ENCODE data around the gene PDZRN3.

Gene PDZRN3

DNA sequence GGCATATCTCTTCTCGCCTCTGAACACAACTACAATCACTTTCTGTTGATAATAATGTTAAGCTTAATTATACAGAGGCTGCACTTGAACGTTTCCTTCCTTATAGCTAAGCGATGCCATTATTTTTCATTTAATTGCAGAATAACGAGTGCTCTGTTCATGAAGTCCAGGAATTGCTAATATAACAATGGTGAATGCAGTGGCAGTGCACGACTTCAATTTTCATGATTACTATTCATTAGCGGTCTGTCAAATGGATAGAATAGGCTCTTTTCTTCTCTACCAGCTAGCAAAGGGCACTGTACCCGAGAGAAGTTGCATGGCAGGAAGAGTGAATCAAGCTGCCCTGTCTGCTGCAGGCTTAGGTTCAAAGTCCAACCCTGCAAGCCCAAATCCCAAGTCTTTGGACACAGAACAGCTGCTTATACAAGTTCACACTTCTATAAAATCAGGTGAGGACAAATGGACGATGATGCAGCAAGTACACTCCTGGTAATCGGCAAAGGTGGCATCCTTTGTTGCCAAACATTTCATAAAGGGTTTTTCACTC is 75.6 kb downstream of the PDZRN3 start:
- Histone ChIP-seq H3K36me3 (no peaks in the 10 kb centered on the region), H3K9me3 (no peaks in the 10 kb centered on the region), H3K4me3 (ENCODE audit: low read depth, low read length) (no peak overlapping the region), H3K4me1 (peaks cover 4% of the 10 kb centered on the region), H3K27me3 (no peaks in the 10 kb centered on the region)
- TF ChIP-seq, protein P1, sequence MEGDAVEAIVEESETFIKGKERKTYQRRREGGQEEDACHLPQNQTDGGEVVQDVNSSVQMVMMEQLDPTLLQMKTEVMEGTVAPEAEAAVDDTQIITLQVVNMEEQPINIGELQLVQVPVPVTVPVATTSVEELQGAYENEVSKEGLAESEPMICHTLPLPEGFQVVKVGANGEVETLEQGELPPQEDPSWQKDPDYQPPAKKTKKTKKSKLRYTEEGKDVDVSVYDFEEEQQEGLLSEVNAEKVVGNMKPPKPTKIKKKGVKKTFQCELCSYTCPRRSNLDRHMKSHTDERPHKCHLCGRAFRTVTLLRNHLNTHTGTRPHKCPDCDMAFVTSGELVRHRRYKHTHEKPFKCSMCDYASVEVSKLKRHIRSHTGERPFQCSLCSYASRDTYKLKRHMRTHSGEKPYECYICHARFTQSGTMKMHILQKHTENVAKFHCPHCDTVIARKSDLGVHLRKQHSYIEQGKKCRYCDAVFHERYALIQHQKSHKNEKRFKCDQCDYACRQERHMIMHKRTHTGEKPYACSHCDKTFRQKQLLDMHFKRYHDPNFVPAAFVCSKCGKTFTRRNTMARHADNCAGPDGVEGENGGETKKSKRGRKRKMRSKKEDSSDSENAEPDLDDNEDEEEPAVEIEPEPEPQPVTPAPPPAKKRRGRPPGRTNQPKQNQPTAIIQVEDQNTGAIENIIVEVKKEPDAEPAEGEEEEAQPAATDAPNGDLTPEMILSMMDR (IDR thresholded peaks at IDR 0.05; ENCODE audit: low read depth, low read length): no peak
- no peak for DNase-seq

DNA sequence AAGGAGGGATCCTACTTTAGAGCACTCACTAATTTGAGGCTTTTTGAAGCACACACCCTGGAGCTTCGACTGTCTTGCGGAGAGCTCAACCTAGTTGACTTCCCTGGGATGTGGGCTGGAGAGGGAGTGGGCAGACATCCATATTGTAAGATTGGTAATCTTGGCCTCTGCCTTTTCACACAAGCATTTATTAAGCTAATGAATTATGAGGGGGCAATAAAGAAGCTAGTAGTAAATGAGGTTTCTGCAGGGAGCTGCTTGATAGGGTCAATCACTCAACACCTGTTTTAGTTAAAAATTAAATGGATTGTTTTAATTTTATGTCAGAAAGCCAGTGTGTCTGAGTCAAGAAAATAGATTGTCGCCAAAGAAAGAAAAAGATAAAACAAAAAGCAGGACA is 76.3 kb downstream of the PDZRN3 start:
- H3K4me3 ChIP-seq (ENCODE audit: low read depth, low read length): no peak overlapping the region
- TF ChIP-seq, protein P1 (IDR thresholded peaks at IDR 0.05; ENCODE audit: low read depth, low read length): no peak
- H3K9me3 ChIP-seq: no peaks in the 10 kb centered on the region
- H3K27me3 ChIP-seq: no peaks in the 10 kb centered on the region
- DNase-seq: no peak
- H3K4me1 ChIP-seq: peaks cover 4% of the 10 kb centered on the region
- no peaks in the 10 kb centered on the region for H3K36me3 ChIP-seq

DNA sequence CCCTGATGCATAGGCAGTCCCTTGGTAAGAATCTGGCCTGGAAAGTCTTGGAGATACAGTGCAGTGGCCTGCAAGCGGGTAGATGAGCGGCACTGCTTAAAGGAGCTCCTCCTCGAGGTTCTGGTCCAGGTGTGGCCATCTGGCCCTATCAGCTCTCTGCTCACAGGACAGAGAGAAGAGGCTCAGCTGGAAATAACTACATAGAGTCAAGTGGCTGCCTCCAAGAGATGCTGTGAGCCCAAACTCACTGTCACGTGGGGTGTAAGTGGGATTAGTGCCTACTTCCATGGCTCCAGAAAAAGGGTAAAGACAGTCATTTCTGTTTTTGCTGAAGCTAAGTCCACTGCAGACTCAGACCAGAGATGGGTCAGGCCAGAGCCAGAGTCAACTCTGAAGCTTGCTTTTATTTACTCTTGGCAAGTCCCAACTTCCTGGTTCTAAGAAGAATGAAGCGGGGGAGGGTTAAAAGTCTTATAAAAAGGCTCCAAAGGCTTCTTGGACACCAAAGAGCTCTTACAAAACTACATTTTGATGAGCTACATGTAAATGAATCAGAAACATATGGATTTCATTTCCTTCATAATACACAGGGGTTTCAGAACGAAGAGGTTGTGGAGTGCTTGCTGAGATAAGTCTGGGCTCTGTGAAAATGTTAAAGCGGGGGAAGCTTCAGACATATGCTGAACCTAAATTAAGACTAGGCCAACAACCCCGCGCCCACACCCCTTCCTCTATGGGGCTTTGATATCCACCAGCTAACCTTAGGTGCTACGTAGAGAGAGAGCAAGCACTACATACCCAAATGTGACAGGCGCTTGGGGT is 77.1 kb downstream of the PDZRN3 start:
- no peak for DNase-seq

DNA sequence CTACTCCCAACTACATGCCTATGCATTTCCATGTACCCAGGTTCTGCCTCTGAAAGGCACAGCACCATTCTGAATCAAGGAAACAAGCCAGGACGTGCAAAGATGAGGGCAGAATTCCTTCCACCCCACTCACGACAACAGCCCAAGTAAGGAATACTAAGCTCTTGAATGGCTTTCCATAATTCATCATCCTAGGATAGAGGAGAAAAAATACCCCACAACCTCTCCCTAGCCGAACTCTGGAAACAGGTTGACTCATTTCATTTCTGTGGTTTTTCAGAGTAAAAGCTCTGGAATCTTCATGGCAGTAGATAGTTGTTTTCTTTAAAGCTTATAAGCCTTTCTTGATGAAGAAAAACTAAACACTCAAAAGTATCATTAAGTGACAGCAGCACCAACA is 77.8 kb downstream of the PDZRN3 start:
- Histone ChIP-seq H3K4me3 (ENCODE audit: low read depth, low read length) (no peak overlapping the region), H3K9me3 (no peaks in the 10 kb centered on the region), H3K36me3 (no peaks in the 10 kb centered on the region; the same call in 1 of the 2 replicates), H3K27me3 (no peaks in the 10 kb centered on the region), H3K4me1 (no peaks in the 10 kb centered on the region)
- DNase-seq: no peak
- TF ChIP-seq, protein P1 (IDR thresholded peaks at IDR 0.05; ENCODE audit: low read depth, low read length): no peak

More for the DNA sequence above, 77.1 kb downstream of the PDZRN3 start:
- H3K27me3 ChIP-seq: no peaks in the 10 kb centered on the region
- TF ChIP-seq, protein P1 (IDR thresholded peaks at IDR 0.05; ENCODE audit: low read depth, low read length): no peak
- no peaks in the 10 kb centered on the region for H3K9me3 ChIP-seq
- H3K4me1 ChIP-seq: peaks cover 4% of the 10 kb centered on the region
- no peak overlapping the region for H3K4me3 ChIP-seq (ENCODE audit: low read depth, low read length)
- no peaks in the 10 kb centered on the region; the same call in 1 of the 2 replicates for H3K36me3 ChIP-seq

DNA sequence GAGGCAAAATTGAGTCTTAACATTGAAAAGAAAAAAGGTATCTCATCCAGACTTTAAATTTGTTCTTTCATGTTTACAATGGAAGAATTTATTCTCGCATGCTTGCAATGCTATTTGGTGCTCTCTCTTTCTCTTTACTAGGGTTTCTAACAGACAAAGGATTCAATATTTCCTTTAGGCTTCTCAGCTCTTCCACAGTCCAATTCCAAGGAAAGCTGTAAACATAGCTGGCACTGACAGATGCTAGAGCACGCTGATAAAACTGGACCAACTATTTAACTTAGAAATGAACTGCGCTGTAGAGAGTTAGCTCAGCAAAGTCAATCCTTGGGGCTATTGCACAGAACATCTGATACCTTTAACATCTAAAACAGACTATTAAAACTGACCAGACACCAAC is 81.3 kb downstream of the PDZRN3 start:
- Histone ChIP-seq H3K4me3 (ENCODE audit: low read depth, low read length) (no peak overlapping the region), H3K4me1 (no peaks in the 10 kb centered on the region), H3K36me3 (no peaks in the 10 kb centered on the region; the same call in 1 of the 2 replicates), H3K9me3 (no peaks in the 10 kb centered on the region), H3K27me3 (no peaks in the 10 kb centered on the region)
- TF ChIP-seq, protein P1 (IDR thresholded peaks at IDR 0.05; ENCODE audit: low read depth, low read length): no peak
- no peak for DNase-seq

DNA sequence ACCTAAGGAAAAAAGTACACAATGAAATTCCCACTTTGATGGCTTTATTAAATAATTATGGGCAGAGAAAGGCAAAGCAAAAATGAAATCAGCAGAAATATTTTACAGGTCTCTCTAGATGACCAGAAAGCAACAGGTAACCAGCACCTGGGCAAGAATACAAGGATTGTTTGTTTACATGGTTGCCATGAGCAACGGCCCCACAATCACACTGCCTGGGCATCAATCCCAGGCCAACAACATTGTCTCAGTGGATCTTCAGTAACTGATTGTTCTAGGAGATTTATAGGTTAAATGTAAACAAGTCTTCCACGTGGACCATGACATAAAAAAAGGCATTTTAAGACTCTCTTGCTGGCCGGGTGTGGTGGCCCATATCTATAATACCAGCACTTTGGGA is 82.6 kb downstream of the PDZRN3 start:
- Histone ChIP-seq H3K4me1 (no peaks in the 10 kb centered on the region), H3K36me3 (no peaks in the 10 kb centered on the region; the same call in 1 of the 2 replicates), H3K27me3 (no peaks in the 10 kb centered on the region), H3K9me3 (no peaks in the 10 kb centered on the region), H3K4me3 (ENCODE audit: low read depth, low read length) (no peak overlapping the region)
- DNase-seq: no peak
- TF ChIP-seq, protein P1 (IDR thresholded peaks at IDR 0.05; ENCODE audit: low read depth, low read length): no peak

Data from BE2C (cell line).